HG03135 (cell line): Measurements from ENCODE around the gene SESN2.

Source experiments
- ATAC-seq: cut with Tn5 transposase; IDR thresholded peaks from one replicate; pipeline ENCODE4 v1.9.1; 2021; ENCODE audit warnings: mild to moderate bottlenecking, moderate library complexity; ENCODE audit not compliant: unreplicated experiment

SESN2 gene

GRCh38 chr1:28282426-28283407 is 23.4 kb downstream of the SESN2 start:
- no peak for ATAC-seq

- ATAC-seq = no peak
Observed at GRCh38 chr1:28286111-28286510, 26.8 kb downstream of the SESN2 start.

GRCh38 chr1:28288487-28288886 is 29.2 kb downstream of the SESN2 start:
- ATAC-seq = no peak

GRCh38 chr1:28290851-28291250 is 31.5 kb downstream of the SESN2 start:
- ATAC-seq = no peak

- ATAC-seq = no peak
Observed at GRCh38 chr1:28291711-28292110, 32.4 kb downstream of the SESN2 start.

- ATAC-seq = no peak
Observed at GRCh38 chr1:28295936-28296335, 36.6 kb downstream of the SESN2 start.

GRCh38 chr1:28296401-28297261 is 37.3 kb downstream of the SESN2 start:
- ATAC-seq = no peak

- ATAC-seq = no peak
Observed at GRCh38 chr1:28297826-28298225, 38.5 kb downstream of the SESN2 start.

- no peak for ATAC-seq
Observed at GRCh38 chr1:28298438-28298837, 39.1 kb downstream of the SESN2 start.

GRCh38 chr1:28301368-28302174 is 42.3 kb downstream of the SESN2 start:
- ATAC-seq = no peak

GRCh38 chr1:28302247-28302646 is 42.9 kb downstream of the SESN2 start:
- ATAC-seq = no peak

- ATAC-seq = no peak
Observed at GRCh38 chr1:28306301-28306949, 47.1 kb downstream of the SESN2 start.

- no peak for ATAC-seq
Observed at GRCh38 chr1:28308750-28309149, 49.4 kb downstream of the SESN2 start.

GRCh38 chr1:28309702-28310101 is 50.4 kb downstream of the SESN2 start:
- ATAC-seq = no peak

GRCh38 chr1:28313702-28314546 is 54.6 kb downstream of the SESN2 start:
- no peak for ATAC-seq

GRCh38 chr1:28314547-28314941 is 55.2 kb downstream of the SESN2 start:
- no peak for ATAC-seq

GRCh38 chr1:28317014-28317413 is 57.7 kb downstream of the SESN2 start:
- no peak for ATAC-seq

- peak; percentile 70 for ATAC-seq
Observed at GRCh38 chr1:28322194-28322593, 62.9 kb downstream of the SESN2 start.

GRCh38 chr1:28323720-28324119 is 64.4 kb downstream of the SESN2 start:
- ATAC-seq = no peak
